Activated naive CD8-positive, alpha-beta T cell treated with anti-CD3 and anti-CD28 coated beads for 36 hours (primary cell): Measurements from ENCODE around the gene F7. TPM values are rescaled to one million over a fixed set of nuclear protein-coding genes. Genes with fewer than 3 reads are reported as not detected.
A peak's percentile ranks its signal among the peaks of the same experiment; 100 is the strongest.
"Not testable (repeated sequence)": the region's sequence is repeated elsewhere in the genome, so short reads cannot be mapped to it uniquely, and the experiment has no call there.

Source experiments
- DNase-seq: peaks from one replicate; pipeline ENCODE4 v3.0.0; 2021
- H3K27ac Mint-ChIP-seq: one replicate; pipeline ENCODE4 v1.8.0; 2022; ENCODE audit warnings: mild to moderate bottlenecking, moderate library complexity, mixed read lengths
- H3K27me3 Mint-ChIP-seq: one replicate; pipeline ENCODE4 v1.8.0; 2022; ENCODE audit warnings: mild to moderate bottlenecking, mixed read lengths
- H3K36me3 Mint-ChIP-seq: one replicate; pipeline ENCODE4 v1.8.0; 2021; ENCODE audit warnings: mild to moderate bottlenecking, mixed read lengths
- H3K4me1 Mint-ChIP-seq: one replicate; pipeline ENCODE4 v1.8.0; 2021; ENCODE audit warnings: mixed read lengths
- H3K4me3 Mint-ChIP-seq: one replicate; pipeline ENCODE4 v1.8.0; 2022; ENCODE audit warnings: mild to moderate bottlenecking, moderate library complexity, mixed read lengths
- H3K9me3 Mint-ChIP-seq: one replicate; pipeline ENCODE4 v1.8.0; 2022; ENCODE audit warnings: mixed read lengths
- total RNA-seq, 2 experiments: library from RNA; stranded (reverse); gene quantifications; one replicate each; pipeline ENCODE4 v1.2.3, GENCODE V29; 2021

The F7 gene
- total RNA-seq, 2 experiments from 2014 or later, result 0.49 to 0.94 TPM

DNA sequence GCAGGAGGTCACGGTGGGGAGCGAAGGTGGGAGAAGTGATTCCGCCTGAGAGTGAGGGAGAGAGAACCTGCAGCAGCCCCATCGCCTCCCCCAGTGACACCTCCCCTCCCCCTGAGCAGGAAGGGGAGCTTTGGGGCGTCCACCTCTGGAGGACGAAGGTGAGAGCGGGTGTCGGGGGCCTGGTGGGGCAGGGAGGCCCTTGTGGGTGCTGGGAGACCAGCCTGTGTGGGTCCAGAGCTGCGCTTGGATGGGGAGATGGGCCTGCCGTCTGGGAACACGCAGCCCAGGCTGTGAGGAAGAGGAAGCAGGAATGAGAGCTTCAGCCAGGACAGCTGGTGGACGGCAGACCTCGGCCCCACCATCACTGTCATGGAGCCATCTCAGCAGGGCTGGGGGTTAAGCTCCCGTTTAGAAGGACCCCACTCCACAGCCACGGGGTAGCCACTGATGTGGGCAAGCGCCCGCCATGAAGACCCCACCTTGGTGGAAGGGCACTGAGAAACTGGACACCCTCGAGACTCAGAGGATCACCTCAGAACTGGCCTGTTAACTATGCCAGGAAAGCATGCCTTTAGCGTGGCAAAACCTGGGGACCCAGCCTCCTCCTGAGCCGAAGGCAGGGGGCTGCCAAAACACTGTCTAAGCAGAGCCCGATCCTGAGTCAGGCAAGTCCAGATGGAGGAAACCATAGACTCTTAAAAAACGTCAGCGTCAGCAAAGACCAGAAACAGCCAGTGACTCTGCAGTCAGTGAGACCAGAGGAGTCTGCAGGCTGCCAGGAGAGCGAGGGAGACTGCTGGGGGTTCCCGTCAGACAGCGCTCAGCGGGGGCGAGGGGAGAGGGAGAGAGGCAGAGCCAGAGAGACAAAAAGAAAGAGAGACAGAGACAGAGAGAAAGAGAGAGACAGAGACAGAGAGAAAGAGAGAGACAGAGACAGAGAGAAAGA lies 46.4 kb downstream of the F7 start:
- H3K9me3 Mint-ChIP-seq, result peaks cover 8% of the 10 kb centered on the region
- H3K27ac Mint-ChIP-seq, result no peak overlapping the region
- no peak for DNase-seq
- peaks cover 25% of the 10 kb centered on the region for H3K27me3 Mint-ChIP-seq
- peaks cover 16% of the 10 kb centered on the region for H3K4me1 Mint-ChIP-seq
- H3K4me3 Mint-ChIP-seq, result peak overlapping the region; percentile 66
- peaks cover 1% of the 10 kb centered on the region for H3K36me3 Mint-ChIP-seq

GRCh38 chr13:113152691-113152983 lies 47.0 kb downstream of the F7 start:
- peaks cover 1% of the 10 kb centered on the region for H3K36me3 Mint-ChIP-seq
- H3K4me3 Mint-ChIP-seq, result peak overlapping the region; percentile 66
- H3K9me3 Mint-ChIP-seq, result peaks cover 8% of the 10 kb centered on the region
- H3K27ac Mint-ChIP-seq, result peak overlapping the region; percentile 26
- DNase-seq, result no peak
- peaks cover 16% of the 10 kb centered on the region for H3K4me1 Mint-ChIP-seq
- peaks cover 25% of the 10 kb centered on the region for H3K27me3 Mint-ChIP-seq

- DNase-seq, result peak; percentile 18
- H3K36me3 Mint-ChIP-seq, result peaks cover 1% of the 10 kb centered on the region
- peaks cover 8% of the 10 kb centered on the region for H3K9me3 Mint-ChIP-seq
- peaks cover 25% of the 10 kb centered on the region for H3K27me3 Mint-ChIP-seq
- H3K4me1 Mint-ChIP-seq, result peaks cover 16% of the 10 kb centered on the region
- peak overlapping the region; percentile 66 for H3K4me3 Mint-ChIP-seq
- H3K27ac Mint-ChIP-seq, result peak overlapping the region; percentile 61
Measured at GRCh38 chr13:113152984-113153809, 47.6 kb downstream of the F7 start.

- Mint-ChIP-seq H3K4me3 (peak overlapping the region; percentile 63), H3K27ac (no peak overlapping the region)
Measured at GRCh38 chr13:113153810-113154748, 48.5 kb downstream of the F7 start.

DNA sequence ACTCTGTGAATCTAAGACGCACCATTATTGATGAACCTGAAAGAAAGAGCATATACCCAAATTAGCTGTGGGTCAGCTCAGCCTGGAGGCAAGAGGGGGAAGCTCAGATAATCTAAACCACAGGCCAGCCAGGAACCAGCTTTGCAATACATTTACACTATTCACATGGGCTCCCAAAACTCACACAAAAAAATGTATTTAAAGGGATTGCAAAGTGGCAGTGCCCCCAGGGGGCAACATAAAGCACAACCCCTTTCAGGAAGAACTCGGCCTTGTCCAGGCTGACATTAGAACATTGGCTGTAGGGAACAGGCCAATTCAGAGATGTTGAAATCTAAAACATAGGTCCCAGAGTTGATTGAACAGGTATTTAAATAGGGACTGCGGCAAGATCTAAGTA lies 49.6 kb downstream of the F7 start:
- Mint-ChIP-seq H3K4me1 (peaks cover 16% of the 10 kb centered on the region), H3K9me3 (peaks cover 8% of the 10 kb centered on the region), H3K36me3 (peaks cover 1% of the 10 kb centered on the region), H3K4me3 (no peak overlapping the region), H3K27me3 (peaks cover 23% of the 10 kb centered on the region), H3K27ac (no peak overlapping the region)
- no peak for DNase-seq

More at GRCh38 chr13:113153810-113154748, 48.5 kb downstream of the F7 start:
- peaks cover 1% of the 10 kb centered on the region for H3K36me3 Mint-ChIP-seq
- H3K27me3 Mint-ChIP-seq, result peaks cover 25% of the 10 kb centered on the region
- peaks cover 16% of the 10 kb centered on the region for H3K4me1 Mint-ChIP-seq
- peak; percentile 43 for DNase-seq
- H3K9me3 Mint-ChIP-seq, result peaks cover 8% of the 10 kb centered on the region

DNA sequence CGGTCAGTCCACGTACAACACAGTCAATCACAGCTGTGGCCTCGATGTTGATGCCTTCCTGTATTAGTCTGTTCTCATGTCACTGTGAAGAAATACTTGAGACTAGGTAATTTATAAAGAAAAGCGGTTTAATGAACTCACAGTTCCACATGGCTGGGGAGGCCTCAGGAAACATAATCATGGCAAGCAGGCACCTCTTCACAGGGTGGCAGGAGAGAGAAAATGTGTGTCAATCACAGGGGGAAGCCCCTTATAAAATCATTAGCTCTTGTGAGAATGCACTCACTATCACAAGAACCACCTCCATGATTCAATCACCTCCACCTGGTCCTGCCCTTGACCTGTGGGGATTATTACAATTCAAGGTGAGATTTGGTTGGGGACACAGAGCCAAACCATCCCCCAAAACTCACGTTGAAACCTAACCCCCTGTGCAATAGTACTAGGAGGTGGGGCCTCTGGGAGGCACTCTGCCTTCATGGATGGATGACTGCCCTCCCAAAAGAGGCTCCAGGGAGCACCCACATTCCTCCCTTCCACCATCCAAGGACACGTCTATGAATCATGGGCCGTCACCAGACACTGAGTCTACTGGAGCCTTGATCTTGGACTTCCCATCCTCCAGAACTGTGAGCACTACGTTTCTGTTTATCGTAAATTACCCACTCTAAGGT lies 50.5 kb downstream of the F7 start:
- Mint-ChIP-seq H3K9me3 (peaks cover 8% of the 10 kb centered on the region), H3K4me3 (no peak overlapping the region), H3K4me1 (peaks cover 17% of the 10 kb centered on the region), H3K36me3 (peaks cover 1% of the 10 kb centered on the region), H3K27ac (no peak overlapping the region), H3K27me3 (peaks cover 18% of the 10 kb centered on the region)
- no peak for DNase-seq

GRCh38 chr13:113157206-113157928 lies 51.8 kb downstream of the F7 start:
- Mint-ChIP-seq H3K4me1 (peaks cover 17% of the 10 kb centered on the region), H3K4me3 (no peak overlapping the region), H3K36me3 (peaks cover 1% of the 10 kb centered on the region), H3K27me3 (peaks cover 6% of the 10 kb centered on the region), H3K27ac (no peak overlapping the region), H3K9me3 (peaks cover 8% of the 10 kb centered on the region)
- DNase-seq, result no peak

- H3K9me3 Mint-ChIP-seq, result peaks cover 8% of the 10 kb centered on the region
- no peak within 1 kb of the TSS for H3K4me3 Mint-ChIP-seq
- peaks cover 13% of the 10 kb centered on the region for H3K4me1 Mint-ChIP-seq
- DNase-seq, result no peak
- H3K27ac Mint-ChIP-seq, result no peak within 1 kb of the TSS
- H3K36me3 Mint-ChIP-seq, result peaks cover 1% of the 10 kb centered on the region
- H3K27me3 Mint-ChIP-seq, result no peaks in the 10 kb centered on the region
Measured at GRCh38 chr13:113157929-113158747, 52.5 kb downstream of the F7 start, which contains the start of gene PROZ. Gene PROZ (plus strand): TSS chr13:113158648. CDS start chr13:113158661, 13 bp downstream.

DNA sequence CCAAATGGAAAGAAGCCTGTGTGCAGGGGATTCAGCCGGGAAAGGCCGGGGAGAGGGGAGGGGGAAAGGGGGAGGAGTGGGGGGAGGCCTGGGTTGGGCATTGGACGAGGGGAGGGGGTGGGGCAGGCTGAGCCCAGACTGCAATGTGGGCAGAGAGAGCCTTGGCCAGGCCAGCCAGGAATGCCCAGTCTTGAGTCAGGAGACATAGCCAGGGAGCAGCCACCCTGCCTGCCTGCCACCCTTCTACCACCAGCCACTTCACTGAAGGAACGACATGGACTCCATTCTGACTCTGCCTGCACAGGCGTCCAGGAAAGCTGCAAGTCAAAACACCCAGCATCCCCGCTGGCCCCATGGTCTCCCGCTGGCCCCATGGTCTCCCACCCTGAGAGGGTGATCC lies 53.4 kb downstream of the F7 start:
- Mint-ChIP-seq H3K27ac (no peak overlapping the region), H3K4me3 (no peak overlapping the region), H3K4me1 (peaks cover 13% of the 10 kb centered on the region), H3K36me3 (no peaks in the 10 kb centered on the region), H3K9me3 (peaks cover 8% of the 10 kb centered on the region), H3K27me3 (no peaks in the 10 kb centered on the region)
- no peak for DNase-seq

GRCh38 chr13:113159701-113160100 lies 54.1 kb downstream of the F7 start:
- Mint-ChIP-seq H3K27ac (no peak overlapping the region), H3K27me3 (no peaks in the 10 kb centered on the region)

GRCh38 chr13:113160983-113161382 lies 55.4 kb downstream of the F7 start:
- Mint-ChIP-seq H3K9me3 (no peaks in the 10 kb centered on the region), H3K27me3 (no peaks in the 10 kb centered on the region), H3K4me1 (peaks cover 13% of the 10 kb centered on the region), H3K36me3 (no peaks in the 10 kb centered on the region), H3K4me3 (peak overlapping the region; percentile 12), H3K27ac (no peak overlapping the region)
- DNase-seq, result no peak

More at GRCh38 chr13:113159701-113160100, 54.1 kb downstream of the F7 start:
- H3K9me3 Mint-ChIP-seq, result peaks cover 8% of the 10 kb centered on the region
- H3K4me1 Mint-ChIP-seq, result peaks cover 10% of the 10 kb centered on the region
- H3K36me3 Mint-ChIP-seq, result no peaks in the 10 kb centered on the region
- DNase-seq, result no peak
- H3K4me3 Mint-ChIP-seq, result no peak overlapping the region

- no peaks in the 10 kb centered on the region for H3K9me3 Mint-ChIP-seq
- H3K27ac Mint-ChIP-seq, result no peak overlapping the region
- peaks cover 16% of the 10 kb centered on the region for H3K4me1 Mint-ChIP-seq
- peaks cover 3% of the 10 kb centered on the region for H3K36me3 Mint-ChIP-seq
- H3K4me3 Mint-ChIP-seq, result peak overlapping the region; percentile 12
- no peaks in the 10 kb centered on the region for H3K27me3 Mint-ChIP-seq
- no peak for DNase-seq
Measured at GRCh38 chr13:113161433-113161832, 55.8 kb downstream of the F7 start.

DNA sequence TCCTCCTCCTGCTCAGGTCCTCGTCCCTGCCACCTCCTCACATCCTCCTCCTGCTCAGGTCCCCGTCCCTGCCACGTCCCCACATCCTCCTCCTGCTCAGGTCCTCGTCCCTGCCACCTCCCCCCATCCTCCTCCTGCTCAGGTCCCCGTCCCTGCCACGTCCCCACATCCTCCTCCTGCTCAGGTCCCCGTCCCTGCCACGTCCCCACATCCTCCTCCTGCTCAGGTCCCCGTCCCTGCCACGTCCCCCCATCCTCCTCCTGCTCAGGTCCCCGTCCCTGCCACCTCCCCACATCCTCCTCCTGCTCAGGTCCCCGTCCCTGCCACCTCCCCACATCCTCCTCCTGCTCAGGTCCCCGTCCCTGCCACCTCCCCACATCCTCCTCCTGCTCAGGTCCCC lies 56.4 kb downstream of the F7 start:
- H3K36me3 Mint-ChIP-seq, H3K27ac Mint-ChIP-seq, DNase-seq, H3K27me3 Mint-ChIP-seq, H3K4me3 Mint-ChIP-seq, H3K9me3 Mint-ChIP-seq: not testable (repeated sequence)
- H3K4me1 Mint-ChIP-seq, result peaks cover 19% of the 10 kb centered on the region
